Measurements from ENCODE around the gene GPHA2.

The GPHA2 gene

GRCh38 chr11:64936539-64936938 is 846 bp upstream of the GPHA2 start:
- DNase-seq (ENCODE audit: low read depth in 2 of 2) = no peak
- no peak for TF ChIP-seq CTCF (IDR thresholded peaks at IDR 0.05; ENCODE audit: low read depth, low read length)
- no peak overlapping the region for H3K4me3 ChIP-seq (replicated peaks in 1 of 2; ENCODE audit: low read depth in 2 of 2, low read length in 2 of 2)

GRCh38 chr11:64934682-64935358 is 873 bp downstream of the GPHA2 start:
- DNase-seq (ENCODE audit: low read depth in 2 of 2) = no peak
- H3K4me3 ChIP-seq (replicated peaks in 1 of 2; ENCODE audit: low read depth in 2 of 2, low read length in 2 of 2) = no peak overlapping the region
- TF ChIP-seq CTCF (IDR thresholded peaks at IDR 0.05; ENCODE audit: low read depth, low read length) = no peak

- no peak for TF ChIP-seq CTCF (IDR thresholded peaks at IDR 0.05; ENCODE audit: low read depth, low read length)
- no peak overlapping the region for H3K4me3 ChIP-seq (replicated peaks in 1 of 2; ENCODE audit: low read depth in 2 of 2, low read length in 2 of 2)
- DNase-seq (ENCODE audit: low read depth in 2 of 2) = no peak
Observed at GRCh38 chr11:64933935-64934681, 1.6 kb downstream of the GPHA2 start.

GRCh38 chr11:64933213-64933934 is 2.3 kb downstream of the GPHA2 start:
- TF ChIP-seq CTCF (IDR thresholded peaks at IDR 0.05; ENCODE audit: low read depth, low read length) = no peak
- no peak overlapping the region for H3K4me3 ChIP-seq (replicated peaks in 1 of 2; ENCODE audit: low read depth in 2 of 2, low read length in 2 of 2)
- no peak for DNase-seq (ENCODE audit: low read depth in 2 of 2)

GRCh38 chr11:64932324-64932723 is 3.4 kb downstream of the GPHA2 start:
- TF ChIP-seq CTCF (IDR thresholded peaks at IDR 0.05; ENCODE audit: low read depth, low read length) = no peak
- no peak overlapping the region for H3K4me3 ChIP-seq (replicated peaks in 1 of 2; ENCODE audit: low read depth in 2 of 2, low read length in 2 of 2)
- DNase-seq (ENCODE audit: low read depth in 2 of 2) = no peak

GRCh38 chr11:64931290-64931689 is 4.4 kb downstream of the GPHA2 start:
- H3K4me3 ChIP-seq (replicated peaks in 1 of 2; ENCODE audit: low read depth in 2 of 2, low read length in 2 of 2) = no peak overlapping the region
- no peak for DNase-seq (ENCODE audit: low read depth in 2 of 2)
- no peak for TF ChIP-seq CTCF (IDR thresholded peaks at IDR 0.05; ENCODE audit: low read depth, low read length)

Measured in cardiac fibroblast (primary cell).